Measurements from ENCODE around the gene TACC2.

DNA sequence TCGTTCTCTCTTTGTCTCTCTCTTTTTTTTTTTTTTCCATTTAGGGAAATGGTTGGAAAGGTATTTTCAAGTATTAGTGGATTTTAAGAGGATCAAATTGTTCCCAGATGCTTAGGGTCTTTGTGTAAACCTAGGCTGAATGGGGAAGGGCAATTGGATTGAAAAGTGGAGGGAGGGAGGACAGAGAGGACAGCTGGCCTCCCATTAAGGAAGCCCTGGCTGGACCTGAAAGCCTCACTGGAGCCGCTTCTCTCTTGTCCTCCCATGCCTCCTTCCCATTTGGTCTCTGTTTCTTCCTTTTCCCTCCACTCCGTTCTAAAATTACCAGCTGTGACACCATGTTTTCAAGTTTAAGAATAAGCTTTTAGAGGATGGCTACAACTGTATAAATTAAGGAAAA is 104.1 kb downstream of the TACC2 start:
- TF ChIP-seq, protein P1, sequence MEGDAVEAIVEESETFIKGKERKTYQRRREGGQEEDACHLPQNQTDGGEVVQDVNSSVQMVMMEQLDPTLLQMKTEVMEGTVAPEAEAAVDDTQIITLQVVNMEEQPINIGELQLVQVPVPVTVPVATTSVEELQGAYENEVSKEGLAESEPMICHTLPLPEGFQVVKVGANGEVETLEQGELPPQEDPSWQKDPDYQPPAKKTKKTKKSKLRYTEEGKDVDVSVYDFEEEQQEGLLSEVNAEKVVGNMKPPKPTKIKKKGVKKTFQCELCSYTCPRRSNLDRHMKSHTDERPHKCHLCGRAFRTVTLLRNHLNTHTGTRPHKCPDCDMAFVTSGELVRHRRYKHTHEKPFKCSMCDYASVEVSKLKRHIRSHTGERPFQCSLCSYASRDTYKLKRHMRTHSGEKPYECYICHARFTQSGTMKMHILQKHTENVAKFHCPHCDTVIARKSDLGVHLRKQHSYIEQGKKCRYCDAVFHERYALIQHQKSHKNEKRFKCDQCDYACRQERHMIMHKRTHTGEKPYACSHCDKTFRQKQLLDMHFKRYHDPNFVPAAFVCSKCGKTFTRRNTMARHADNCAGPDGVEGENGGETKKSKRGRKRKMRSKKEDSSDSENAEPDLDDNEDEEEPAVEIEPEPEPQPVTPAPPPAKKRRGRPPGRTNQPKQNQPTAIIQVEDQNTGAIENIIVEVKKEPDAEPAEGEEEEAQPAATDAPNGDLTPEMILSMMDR (IDR thresholded peaks at IDR 0.05): no peak
- TF ChIP-seq POLR2AphosphoS5 (IDR thresholded peaks at IDR 0.05) (no peak), EP300 (IDR thresholded peaks at IDR 0.05) (no peak), POLR2A (IDR thresholded peaks at IDR 0.05) (no peak)

Data from gastroesophageal sphincter (tissue), 3 donors.